ENCODE measurements around the gene GRK6. TPM values are rescaled to one million over a fixed set of nuclear protein-coding genes. Genes with fewer than 3 reads are reported as not detected.

Gene GRK6
- total RNA-seq, 1 donor from 2014 or later: 27.8 TPM

DNA sequence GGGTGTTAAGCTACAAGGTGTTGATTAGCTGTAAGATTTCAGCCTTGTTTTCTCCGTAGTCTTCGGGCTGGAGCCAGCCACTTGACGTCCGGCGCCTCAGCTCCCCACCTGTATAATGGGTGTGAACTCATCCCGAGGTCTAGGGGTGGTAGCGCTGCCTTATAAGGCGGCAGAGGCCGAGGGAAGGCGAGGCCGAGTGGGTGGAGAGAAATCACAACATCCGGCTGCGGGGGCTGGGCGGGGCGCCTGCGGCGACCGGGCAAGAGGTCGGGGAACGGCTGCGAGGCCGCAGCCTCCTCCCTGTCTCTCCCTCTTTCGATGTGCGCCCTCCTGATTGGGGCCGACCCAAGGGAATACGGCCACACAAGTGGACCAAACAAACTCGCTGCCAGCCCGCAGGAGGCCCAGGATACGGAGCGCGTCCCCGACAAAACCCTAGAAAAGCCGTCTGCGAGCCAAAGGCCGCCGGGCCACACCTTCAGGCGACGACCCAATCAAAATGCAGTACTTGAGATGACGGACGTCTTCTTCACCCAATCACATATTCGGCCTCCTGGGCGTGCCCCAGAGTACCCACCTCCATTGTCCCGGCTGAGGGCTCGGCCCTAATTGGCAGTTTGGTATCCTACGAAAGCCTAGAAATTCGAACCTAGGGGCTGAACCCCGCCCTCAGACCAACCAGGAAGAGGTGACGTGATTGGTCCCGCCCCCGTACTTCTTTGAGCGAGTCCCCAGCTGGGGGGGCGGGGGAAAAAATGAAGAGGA, 493 bp upstream of the GRK6 start:
- DNase-seq (ENCODE audit: low read depth): peak; percentile 100

DNA sequence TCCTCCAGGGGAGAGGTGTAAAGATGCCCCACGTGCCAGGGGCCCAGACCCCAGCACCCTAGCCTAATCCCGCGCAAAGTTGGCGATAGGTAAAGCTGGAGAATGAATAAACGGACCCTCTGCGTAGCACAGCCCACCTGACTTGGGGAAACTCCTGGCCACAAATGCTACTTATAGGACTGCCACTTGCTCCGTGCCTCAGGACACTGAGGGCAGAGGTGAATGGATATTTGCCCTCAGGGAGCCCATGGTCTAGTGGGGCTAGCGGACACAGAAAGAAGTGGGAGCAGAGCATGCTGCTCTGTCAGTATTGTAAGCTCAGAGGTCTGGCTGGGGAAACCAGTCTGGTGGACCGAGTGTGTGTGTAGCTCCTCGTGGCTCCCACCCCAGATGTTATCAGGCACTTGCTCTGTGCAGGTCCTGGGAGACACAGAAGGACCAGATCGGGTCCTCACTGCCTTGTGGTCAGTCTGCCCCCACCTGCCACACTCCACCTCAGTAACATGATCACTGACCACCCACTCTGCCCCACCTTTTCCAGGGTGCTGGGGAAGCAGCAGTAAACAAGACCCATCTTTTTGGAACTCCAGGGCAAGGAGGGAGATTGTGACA, 841 bp downstream of the GRK6 start:
- no peak for DNase-seq (ENCODE audit: low read depth)

DNA sequence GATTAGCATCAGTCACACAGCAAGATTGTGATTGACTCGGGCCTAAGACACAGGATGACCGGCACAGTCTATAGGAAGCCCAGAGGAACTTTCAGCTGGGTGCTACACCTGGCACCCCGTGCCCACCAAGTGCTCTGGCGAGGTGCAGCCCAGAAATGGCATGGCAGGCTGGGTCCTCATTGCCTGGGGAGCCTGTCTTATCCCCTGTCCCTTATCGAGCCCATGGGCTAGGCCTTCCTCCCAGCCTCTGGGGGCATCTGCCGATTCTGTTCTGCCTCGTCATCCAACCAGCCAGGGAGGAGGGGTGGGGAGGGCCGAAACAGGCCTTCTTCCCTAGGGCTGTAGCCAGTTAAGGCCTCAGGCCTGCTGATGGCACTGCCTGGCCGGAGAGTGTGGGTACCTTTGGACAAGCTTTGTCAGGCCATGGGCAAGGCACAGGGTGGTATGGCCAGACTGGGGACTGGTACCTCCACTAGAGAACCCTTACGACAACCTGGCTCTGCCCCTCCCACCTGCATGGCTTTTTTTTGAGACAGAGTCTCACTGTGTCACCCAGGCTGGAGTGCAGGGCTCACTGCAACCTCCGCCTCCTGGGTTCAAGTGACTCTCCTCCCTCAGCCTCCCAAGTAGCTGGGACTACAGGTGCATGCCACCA, 1.6 kb downstream of the GRK6 start:
- DNase-seq (ENCODE audit: low read depth): no peak

DNA sequence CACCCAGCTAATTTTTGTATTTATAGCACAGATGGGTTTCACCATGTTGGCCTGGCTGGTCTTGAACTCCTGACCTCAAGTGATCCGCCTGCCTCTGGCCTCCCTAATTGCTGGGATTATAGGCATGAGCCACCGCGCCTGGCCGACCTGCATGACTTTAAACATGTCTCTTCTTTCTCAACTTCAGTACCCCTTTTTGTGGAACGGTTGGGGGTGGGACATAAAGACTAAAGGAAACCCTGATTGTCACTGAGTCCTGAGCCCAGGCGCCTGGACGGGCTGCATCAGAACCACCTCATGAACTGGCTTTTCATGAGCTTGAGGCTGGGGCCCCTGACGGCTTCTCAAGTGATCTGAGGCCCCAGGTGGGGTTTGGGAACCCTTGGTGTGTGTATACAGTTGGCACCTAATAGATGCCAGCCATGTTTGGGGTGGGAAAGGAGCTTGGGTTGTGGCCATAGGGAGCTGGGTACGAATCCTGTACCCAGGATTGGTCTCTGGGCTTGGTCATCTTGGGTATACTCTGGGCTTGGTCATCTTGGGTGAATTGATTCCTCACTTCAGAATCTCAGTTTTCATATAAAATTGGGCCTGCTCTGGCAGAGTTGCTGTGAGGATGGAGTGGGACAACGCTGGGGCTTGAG, 2.2 kb downstream of the GRK6 start:
- DNase-seq (ENCODE audit: low read depth): no peak

DNA sequence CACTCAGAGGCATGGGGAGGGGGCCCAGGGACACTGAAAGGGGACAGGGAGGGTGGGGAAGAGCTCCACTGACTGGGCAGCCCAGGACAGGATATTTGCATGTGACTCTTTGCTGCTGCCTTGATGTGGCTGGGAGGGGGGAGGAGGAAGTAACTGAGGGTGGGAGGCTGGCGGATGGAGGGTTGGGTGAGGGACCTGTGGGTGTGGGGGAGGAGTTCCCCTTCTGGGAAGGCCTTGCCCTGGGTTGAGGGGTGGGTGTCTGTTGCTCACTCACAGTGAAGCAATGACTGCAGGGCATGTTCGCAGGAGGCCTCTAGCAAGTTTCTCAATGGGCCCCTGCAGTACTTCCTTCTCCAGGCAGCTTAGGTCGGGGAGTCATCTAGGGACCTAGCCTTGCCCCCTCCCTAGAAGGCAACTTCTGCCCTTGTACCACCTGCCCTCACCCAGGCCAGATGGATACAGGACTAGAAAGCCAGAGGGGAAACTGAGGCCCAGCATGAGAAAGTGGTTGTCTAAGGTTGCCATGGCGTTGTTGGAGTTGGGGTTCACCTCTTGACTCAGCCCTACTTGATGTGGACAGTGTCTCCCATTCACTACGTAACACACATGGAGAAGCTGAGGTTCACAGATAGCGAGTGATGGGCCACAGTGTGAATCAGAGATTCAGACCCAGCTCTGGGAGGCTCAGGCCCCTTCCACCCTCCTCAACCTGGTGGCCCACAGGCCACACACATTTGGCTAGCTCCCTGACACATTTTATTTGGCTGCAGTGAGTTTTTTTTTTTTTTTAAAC, 3.0 kb downstream of the GRK6 start:
- no peak for DNase-seq (ENCODE audit: low read depth)

DNA sequence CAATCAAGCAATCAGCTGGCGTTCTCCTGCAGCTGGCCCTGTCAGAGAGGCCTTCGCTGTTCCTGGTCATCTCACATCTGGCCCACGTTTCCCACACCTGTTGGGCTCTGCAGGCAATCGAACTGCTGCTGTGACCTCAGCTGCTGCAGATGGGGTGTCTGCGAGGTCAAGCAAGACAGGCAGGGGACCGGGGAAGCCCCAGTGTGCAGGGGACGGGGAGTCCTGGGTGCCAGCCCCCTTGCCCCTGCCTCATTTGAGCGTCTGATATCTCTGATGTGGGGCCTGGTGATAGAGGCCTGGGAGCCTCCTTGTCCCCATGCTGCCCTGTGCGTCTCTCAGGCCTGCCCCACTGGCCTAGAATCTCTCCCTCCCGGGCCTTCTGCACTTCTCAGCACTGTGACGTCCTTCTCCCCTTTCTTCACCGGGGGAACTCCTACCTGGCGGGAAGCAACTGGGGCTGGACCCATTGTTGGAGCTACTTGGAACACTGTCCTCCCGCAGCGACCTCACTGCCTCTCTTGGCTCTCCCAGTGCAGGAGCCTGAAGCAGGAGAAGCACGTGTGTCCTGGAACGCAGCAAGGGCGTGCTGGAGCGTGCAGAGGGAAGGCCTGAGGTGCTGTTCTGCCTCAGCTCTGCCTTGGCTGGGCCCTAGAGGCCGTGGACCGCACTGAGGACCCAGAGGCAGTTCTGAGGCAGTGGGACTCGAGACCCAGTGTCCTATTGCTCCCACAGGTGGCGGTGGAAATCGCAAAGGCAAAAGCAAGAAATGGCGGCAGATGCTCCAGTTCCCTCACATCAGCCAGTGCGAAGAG, 3.9 kb downstream of the GRK6 start:
- no peak for DNase-seq (ENCODE audit: low read depth)

DNA sequence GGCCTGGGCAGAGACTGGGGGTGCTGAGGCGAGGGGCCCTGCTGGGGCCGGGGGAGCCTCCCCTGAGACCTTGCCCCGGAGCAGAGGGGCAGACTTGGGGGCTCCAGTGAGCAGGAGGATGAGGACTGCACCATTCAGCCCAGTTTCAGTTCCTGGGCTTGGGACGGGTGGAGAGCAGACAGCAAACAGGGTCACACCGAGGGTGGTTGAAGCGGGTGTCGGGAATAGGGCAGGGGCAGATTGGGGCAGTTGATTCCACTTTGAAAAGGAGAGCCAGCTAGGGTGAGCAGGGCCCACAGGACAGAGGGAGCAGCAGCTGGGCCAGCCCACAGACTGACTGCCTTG, 4.5 kb downstream of the GRK6 start:
- DNase-seq (ENCODE audit: low read depth): no peak

DNA sequence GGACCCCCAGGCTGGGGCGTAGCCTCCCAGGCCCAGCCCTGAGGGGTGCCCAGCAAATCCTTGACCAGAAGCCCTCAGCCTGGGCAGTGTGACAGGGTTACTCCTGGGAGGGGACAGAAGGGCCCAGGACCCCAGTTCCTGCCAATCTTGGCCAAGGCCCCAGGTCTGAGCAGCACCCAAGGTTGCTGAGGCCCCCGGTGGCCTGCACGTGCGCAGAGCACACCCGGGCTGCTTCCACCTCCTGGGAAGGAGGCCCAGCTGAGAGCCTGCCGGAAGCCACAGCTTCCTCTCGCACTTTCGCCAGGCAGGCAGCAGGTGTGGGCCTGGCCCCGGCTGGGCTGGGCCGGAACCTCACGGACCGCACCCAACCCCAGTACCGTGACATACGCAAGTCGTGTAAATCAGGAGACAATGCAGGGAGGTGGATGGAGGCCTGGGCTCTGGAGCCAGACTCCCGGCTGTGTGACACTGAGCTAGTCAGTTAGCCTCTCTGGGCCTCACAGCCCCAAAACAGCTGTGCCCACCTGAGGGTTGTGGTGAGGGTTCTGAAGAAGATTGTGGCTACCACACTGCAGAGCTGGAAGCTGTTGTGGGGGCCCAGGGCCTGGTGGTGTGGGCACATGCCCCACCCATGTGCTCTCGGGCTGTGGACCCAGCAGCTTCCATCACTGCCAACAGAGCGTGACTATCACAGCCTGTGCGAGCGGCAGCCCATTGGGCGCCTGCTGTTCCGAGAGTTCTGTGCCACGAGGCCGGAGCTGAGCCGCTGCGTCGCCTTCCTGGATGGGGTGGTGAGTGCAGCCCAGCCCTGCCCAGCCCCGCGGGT, 5.1 kb downstream of the GRK6 start:
- peak; percentile 34 for DNase-seq (ENCODE audit: low read depth)

DNA sequence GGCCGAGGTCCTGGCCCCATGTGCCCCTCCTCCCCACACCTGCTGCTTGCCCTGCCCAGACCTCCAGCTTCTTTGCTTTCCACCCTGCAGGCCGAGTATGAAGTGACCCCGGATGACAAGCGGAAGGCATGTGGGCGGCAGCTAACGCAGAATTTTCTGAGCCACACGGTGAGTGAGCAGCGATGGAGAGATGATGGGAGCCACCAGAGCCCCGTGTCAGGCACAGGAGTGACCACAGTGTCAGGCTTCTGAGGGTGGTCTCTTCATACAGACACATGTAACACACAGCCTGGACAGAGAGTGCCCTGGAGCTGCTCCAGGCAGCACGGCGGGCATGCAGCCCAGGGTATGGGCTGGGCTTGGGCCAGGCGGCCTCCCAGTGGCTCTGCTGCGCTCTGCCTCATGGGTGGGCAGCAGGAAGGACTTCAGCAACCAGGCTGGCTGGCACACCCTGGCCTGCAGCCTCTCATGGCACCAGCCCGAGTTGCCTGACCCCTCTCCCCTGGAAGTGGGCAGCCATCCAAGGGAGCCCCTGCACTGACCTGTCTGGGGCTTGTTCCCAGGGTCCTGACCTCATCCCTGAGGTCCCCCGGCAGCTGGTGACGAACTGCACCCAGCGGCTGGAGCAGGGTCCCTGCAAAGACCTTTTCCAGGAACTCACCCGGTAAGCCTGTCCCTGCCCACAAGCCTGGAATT, 5.8 kb downstream of the GRK6 start:
- DNase-seq (ENCODE audit: low read depth): no peak

DNA sequence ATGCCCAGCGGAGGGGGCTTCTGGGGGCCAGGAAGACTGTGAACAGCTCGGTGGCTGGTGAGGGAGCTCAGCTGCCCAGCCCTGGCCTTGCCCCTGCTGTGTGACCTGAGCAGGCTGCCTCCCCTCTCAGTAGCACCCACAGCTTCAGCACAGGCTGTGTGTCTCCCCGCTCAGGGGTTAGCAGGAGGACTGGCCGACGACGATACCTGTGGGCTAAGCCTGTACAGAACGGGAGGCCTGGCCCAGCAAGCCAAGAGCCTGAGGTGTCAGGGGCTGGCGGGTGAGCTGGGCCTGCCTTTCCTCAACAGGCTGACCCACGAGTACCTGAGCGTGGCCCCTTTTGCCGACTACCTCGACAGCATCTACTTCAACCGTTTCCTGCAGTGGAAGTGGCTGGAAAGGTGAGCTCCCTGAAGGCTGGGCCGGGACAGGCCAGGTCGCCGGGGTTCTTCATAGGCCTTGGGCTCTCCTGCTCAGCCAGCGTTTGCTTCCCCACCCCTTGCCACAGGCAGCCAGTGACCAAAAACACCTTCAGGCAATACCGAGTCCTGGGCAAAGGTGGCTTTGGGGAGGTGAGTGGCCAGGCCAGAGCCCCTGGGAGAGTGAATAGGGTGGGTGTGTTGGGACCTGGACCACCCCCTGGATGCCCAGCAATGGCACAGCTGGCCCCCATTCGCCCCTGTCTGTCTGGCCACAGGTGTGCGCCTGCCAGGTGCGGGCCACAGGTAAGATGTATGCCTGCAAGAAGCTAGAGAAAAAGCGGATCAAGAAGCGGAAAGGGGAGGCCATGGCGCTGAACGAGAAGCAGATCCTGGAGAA, 6.6 kb downstream of the GRK6 start:
- DNase-seq (ENCODE audit: low read depth): no peak

DNA sequence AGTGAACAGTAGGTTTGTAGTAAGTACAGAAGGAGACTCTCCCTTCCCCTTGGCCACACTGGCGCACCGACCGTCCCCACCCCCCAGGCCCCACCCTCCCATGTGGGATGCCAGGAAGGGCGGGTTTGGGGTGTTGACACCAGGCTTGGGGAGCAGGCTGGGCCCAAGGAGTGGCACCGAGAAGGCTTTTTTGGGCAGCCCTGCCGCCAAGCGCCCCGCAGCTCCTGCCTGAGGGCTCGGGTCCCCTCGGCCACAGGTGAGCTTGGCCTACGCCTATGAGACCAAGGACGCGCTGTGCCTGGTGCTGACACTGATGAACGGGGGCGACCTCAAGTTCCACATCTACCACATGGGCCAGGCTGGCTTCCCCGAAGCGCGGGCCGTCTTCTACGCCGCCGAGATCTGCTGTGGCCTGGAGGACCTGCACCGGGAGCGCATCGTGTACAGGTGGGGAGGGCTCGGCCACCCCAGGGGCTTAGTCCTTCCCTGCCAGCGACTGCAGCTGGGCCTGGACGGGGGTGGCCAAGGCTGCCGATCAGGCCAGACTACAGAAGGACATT, 7.3 kb downstream of the GRK6 start:
- DNase-seq (ENCODE audit: low read depth): no peak

DNA sequence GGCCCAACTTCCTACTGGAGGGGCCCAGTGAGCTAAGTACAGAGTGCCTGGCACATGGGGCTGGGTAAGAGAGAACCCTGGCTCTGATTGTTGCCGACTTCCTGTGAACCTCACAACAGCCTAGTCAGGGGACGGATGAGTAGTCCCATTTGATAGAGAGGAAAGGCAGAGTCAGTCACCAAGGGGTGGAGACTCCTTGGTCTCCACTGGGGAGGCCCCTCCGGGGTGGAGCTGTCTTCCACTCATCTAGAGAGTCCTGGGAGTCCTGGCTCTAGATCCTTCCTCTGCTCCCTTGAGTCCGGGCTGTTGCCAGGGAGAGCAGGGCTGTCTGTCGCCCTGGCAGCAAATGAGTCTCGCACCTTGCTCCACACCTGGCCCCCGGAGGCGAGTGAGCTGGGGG, 8.0 kb downstream of the GRK6 start:
- no peak for DNase-seq (ENCODE audit: low read depth)

DNA sequence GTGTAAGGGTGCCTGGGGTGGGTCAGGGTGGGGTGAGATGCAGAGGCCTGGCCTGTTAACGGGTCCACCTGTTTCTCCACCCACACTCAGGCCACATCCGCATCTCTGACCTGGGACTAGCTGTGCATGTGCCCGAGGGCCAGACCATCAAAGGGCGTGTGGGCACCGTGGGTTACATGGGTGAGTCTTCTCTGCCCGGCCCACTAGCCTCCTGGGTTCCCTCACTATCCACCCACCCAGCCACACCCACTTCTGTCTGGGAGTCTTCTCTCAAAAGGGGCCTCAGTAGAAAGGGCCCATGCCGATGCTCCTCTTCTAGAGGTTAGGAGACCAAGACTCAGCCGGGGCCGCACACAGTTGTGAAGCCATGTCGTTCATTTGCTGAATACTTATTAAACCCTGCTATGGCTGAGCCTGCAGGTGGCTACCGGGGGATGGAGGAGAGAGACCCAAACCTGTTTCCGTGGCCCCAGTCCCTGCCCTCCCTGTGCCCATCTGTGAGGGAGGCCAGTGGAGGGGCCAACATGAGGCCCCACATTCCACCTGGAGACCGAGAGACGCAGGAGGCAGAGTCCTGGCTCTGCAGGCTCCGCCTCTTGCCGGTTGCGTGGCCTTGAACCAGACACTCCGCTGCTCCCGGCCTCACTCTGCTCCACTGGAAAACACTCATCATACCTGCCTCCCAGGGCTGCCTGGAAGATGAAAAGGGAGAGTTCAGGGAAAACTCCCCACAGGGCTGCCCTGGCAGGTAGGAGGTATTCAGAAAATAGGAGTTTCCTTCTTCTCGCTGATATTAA, 8.7 kb downstream of the GRK6 start:
- DNase-seq (ENCODE audit: low read depth): no peak

DNA sequence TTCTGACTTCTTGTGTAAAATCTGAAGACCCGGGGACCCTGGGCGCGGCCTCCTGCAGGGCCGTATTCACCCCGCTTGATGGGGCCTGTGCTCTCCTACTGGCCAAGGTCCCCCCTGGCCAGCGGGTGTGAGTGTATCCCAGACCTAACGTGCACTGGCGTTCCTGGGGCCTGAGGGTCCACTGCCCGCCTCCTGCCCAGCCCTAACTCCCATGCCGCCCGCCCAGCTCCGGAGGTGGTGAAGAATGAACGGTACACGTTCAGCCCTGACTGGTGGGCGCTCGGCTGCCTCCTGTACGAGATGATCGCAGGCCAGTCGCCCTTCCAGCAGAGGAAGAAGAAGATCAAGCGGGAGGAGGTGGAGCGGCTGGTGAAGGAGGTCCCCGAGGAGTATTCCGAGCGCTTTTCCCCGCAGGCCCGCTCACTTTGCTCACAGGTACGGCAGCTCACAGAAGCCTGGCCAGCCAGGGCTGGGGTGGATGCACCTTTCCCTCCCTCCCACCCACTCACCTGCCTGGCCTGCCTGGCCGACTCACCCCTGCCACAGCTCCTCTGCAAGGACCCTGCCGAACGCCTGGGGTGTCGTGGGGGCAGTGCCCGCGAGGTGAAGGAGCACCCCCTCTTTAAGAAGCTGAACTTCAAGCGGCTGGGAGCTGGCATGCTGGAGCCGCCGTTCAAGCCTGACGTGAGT, 9.5 kb downstream of the GRK6 start:
- DNase-seq (ENCODE audit: low read depth): no peak

DNA sequence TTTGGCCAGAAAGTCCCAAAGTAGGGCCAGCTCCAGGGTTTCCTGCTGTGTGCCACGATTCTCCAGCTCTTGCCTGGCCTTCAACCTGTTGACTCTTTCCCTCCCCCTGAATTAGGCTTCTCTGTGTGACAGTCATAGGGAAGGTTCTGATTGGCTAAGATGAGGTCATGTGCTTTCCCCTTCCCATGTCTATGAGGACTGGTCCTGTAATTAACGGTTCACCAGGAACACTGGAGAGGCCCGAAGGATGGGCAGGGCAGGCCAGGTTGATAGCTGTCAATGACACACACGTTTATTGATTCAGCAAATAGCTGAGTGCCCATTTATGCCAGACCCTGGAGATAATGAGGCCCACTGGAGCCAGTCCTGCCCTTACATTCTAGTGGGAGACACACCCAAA, 11.1 kb downstream of the GRK6 start:
- no peak for DNase-seq (ENCODE audit: low read depth)

DNA sequence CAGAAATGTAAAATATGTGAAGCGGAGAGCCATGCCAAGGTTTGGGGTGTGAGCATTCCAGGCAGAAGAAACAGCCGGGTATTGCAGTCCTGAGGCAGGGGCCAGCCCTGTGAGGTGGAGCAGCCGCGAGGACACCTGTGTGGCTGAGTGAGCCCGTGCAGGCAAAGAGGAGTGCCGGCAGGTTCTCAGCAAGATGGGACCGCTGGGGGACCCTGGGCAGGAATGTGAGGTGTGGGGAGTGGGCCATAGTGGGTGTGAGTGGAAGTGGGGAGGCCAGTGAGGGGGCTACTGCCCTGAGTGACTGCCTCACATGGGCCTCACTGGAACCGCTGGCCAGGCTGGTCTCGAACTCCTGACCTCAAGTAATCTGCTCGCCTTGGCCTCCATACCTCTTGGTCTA, 12.0 kb downstream of the GRK6 start:
- DNase-seq (ENCODE audit: low read depth): no peak

Data from myocyte (in vitro differentiated cells).